Natural killer cell (primary cell): ENCODE measurements around the gene CRY2. TPM values are rescaled to one million over a fixed set of nuclear protein-coding genes. Genes with fewer than 3 reads are reported as not detected.

ENCODE experiments used
- ATAC-seq, 3 donors: fragments of 150-1000 bp in 2 of 3; fragments of 200-7000 bp in 1 of 3; cut with Tn5 transposase; 1 replicate in 1 of 3; 2 replicates in 2 of 3; pipeline ENCODE4 v1.10.0; 2021; ENCODE audit warnings: mild to moderate bottlenecking in 2 of 3, moderate library complexity in 2 of 3
- DNase-seq, 2 donors: peaks; one replicate each; pipeline versions ENCODE4 v3.0.0 to v3.0.0-alpha.2; 2013 to 2021; ENCODE audit warnings: mixed read lengths in 1 of 2
- H3K27ac ChIP-seq: one replicate; pipeline ENCODE4 v1.5.1; 2013; ENCODE audit warnings: mild to moderate bottlenecking, low read length
- H3K27me3 ChIP-seq: one replicate; pipeline ENCODE4 v1.6.1; 2013; ENCODE audit warnings: low read length; ENCODE audit not compliant: control insufficient read depth, insufficient read depth
- H3K36me3 ChIP-seq: one replicate; pipeline ENCODE4 v1.6.1; 2013; ENCODE audit warnings: low read length; ENCODE audit not compliant: control insufficient read depth, insufficient read depth
- H3K4me1 ChIP-seq: one replicate; pipeline ENCODE4 v1.6.1; 2013; ENCODE audit warnings: low read length; ENCODE audit not compliant: control insufficient read depth, insufficient read depth
- H3K4me3 ChIP-seq: one replicate; pipeline ENCODE4 v1.5.1; 2013; ENCODE audit warnings: low read length
- H3K9me3 ChIP-seq: one replicate; pipeline ENCODE4 v1.6.1; 2013; ENCODE audit warnings: low read length; ENCODE audit not compliant: control insufficient read depth, insufficient read depth
- H3K27ac Mint-ChIP-seq, 2 donors: one replicate each; pipeline ENCODE4 v1.8.0; 2022; ENCODE audit warnings: mild to moderate bottlenecking in 2 of 2, mixed read lengths in 2 of 2, moderate library complexity in 1 of 2
- H3K27me3 Mint-ChIP-seq, 2 donors: one replicate each; pipeline ENCODE4 v1.8.0; 2022; ENCODE audit warnings: low read depth in 2 of 2, mixed read lengths in 2 of 2
- H3K36me3 Mint-ChIP-seq: one replicate; pipeline ENCODE4 v1.8.0; 2022; ENCODE audit warnings: mixed read lengths
- H3K4me1 Mint-ChIP-seq, 2 donors: one replicate each; pipeline ENCODE4 v1.8.0; 2022; ENCODE audit warnings: mixed read lengths in 2 of 2
- H3K4me3 Mint-ChIP-seq: one replicate; pipeline ENCODE4 v1.8.0; 2022; ENCODE audit warnings: mild to moderate bottlenecking, moderate library complexity, mixed read lengths
- H3K9me3 Mint-ChIP-seq, 2 donors: one replicate each; pipeline ENCODE4 v1.8.0; 2022; ENCODE audit warnings: mixed read lengths in 2 of 2
- WGBS: methylation state at CpG from one replicate; pipeline ENCODE4 v1.1.7; 2013; ENCODE audit warnings: missing lambda C conversion rate; ENCODE audit not compliant: insufficient coverage; 5-methylcytosine and 5-hydroxymethylcytosine counted together
- intact Hi-C: fragments of 100-400 bp; cut with micrococcal nuclease; formaldehyde crosslinking; loops from one replicate; pipeline ENCODE4 v1.14.2; 2022
- total RNA-seq, 4 donors: library from RNA; stranded (reverse); fragments of 120-200 nt in 1 of 4; gene quantifications; one replicate each; pipeline versions ENCODE4 v1.2.3 to v1.2.4, GENCODE V29; 2013 to 2022
- TF ChIP-seq, protein P1 (sequence below): fragments of 200-600 bp; IDR thresholded peaks from one replicate; pipeline ENCODE4 v1.8.0; 2022; ENCODE audit warnings: antibody characterized with exemption

CRY2 gene
- total RNA-seq, 3 donors from 2014 or later (not counting 1 experiment from before 2014, with no cell fraction given): 124 to 214 (median 141) TPM

DNA sequence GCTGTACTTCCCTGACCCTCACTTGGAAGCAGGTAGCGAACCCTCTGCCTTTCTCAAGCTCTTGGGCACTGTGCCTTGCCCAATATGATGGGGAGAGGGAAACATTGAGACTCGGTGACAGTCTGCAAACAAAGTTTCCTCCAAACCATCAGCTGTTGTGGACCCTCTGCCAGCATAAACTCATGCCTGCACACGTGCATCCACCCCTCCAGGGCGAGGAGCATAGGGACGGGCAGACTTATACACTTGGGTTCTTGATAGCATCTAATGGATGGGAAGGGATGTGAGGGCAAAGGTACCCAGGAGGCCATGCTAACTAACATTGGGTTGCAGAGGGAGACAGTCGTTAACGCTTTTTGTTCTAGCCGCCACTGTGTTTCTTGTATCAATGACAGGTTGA is 29.9 kb downstream of the CRY2 start:
- H3K4me1 Mint-ChIP-seq: peaks cover 0 to 5% of the 10 kb centered on the region in 2 donors
- H3K27me3 Mint-ChIP-seq: no peaks in the 10 kb centered on the region
- H3K36me3 ChIP-seq: peaks cover 67% of the 10 kb centered on the region
- H3K4me3 Mint-ChIP-seq: no peak overlapping the region
- no peaks in the 10 kb centered on the region for H3K9me3 ChIP-seq
- ATAC-seq (no peak), DNase-seq (no peak)
- no peak overlapping the region for H3K27ac Mint-ChIP-seq
- no peaks in the 10 kb centered on the region for H3K36me3 Mint-ChIP-seq
- H3K27me3 ChIP-seq: no peaks in the 10 kb centered on the region
- intact Hi-C loops: loop anchor here (10.0 kb wide), 1 partner anchor 128 kb away; no protein-coding TSS in a partner anchor
- H3K27ac ChIP-seq: no peak overlapping the region
- no peaks in the 10 kb centered on the region for H3K9me3 Mint-ChIP-seq
- TF ChIP-seq, protein P1, sequence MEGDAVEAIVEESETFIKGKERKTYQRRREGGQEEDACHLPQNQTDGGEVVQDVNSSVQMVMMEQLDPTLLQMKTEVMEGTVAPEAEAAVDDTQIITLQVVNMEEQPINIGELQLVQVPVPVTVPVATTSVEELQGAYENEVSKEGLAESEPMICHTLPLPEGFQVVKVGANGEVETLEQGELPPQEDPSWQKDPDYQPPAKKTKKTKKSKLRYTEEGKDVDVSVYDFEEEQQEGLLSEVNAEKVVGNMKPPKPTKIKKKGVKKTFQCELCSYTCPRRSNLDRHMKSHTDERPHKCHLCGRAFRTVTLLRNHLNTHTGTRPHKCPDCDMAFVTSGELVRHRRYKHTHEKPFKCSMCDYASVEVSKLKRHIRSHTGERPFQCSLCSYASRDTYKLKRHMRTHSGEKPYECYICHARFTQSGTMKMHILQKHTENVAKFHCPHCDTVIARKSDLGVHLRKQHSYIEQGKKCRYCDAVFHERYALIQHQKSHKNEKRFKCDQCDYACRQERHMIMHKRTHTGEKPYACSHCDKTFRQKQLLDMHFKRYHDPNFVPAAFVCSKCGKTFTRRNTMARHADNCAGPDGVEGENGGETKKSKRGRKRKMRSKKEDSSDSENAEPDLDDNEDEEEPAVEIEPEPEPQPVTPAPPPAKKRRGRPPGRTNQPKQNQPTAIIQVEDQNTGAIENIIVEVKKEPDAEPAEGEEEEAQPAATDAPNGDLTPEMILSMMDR: no peak
- 97% methylated on average over 7 of the region's 8 CpGs for WGBS
- no peak overlapping the region for H3K4me3 ChIP-seq
- H3K4me1 ChIP-seq: no peaks in the 10 kb centered on the region

DNA sequence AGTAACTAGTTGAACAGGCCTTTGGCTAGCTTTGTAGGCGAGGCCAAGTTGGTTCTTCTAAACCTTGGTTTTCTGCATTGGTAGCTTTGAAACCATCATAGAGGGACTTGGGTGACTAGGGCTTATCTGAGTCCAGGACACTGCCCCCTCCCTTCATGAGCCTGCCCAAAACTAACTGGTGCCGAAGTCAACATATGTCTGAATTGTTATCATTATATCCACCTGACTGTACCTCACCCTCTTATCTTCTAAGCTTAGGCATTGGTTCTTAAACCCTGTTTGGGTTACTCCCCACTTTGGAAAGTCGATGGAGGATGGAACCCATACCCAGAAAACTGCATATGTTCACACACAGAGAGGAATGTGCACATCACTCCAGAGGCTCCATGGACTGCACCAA is 30.6 kb downstream of the CRY2 start:
- Histone ChIP-seq H3K9me3 (no peaks in the 10 kb centered on the region), H3K4me1 (no peaks in the 10 kb centered on the region), H3K27ac (no peak overlapping the region), H3K4me3 (no peak overlapping the region), H3K36me3 (peaks cover 65% of the 10 kb centered on the region), H3K27me3 (no peaks in the 10 kb centered on the region)
- TF ChIP-seq, protein P1: no peak
- Mint-ChIP-seq H3K9me3 (no peaks in the 10 kb centered on the region), H3K27ac (no peak overlapping the region), H3K27me3 (no peaks in the 10 kb centered on the region), H3K4me1 (peaks cover 0 to 5% of the 10 kb centered on the region in 2 donors), H3K36me3 (no peaks in the 10 kb centered on the region), H3K4me3 (no peak overlapping the region)
- WGBS: 94% methylated on average over 3 of the region's 3 CpGs
- intact Hi-C loops: loop anchor here (10.0 kb wide), 1 partner anchor 127 kb away; no protein-coding TSS in a partner anchor
- DNase-seq (no peak), ATAC-seq (no peak)

DNA sequence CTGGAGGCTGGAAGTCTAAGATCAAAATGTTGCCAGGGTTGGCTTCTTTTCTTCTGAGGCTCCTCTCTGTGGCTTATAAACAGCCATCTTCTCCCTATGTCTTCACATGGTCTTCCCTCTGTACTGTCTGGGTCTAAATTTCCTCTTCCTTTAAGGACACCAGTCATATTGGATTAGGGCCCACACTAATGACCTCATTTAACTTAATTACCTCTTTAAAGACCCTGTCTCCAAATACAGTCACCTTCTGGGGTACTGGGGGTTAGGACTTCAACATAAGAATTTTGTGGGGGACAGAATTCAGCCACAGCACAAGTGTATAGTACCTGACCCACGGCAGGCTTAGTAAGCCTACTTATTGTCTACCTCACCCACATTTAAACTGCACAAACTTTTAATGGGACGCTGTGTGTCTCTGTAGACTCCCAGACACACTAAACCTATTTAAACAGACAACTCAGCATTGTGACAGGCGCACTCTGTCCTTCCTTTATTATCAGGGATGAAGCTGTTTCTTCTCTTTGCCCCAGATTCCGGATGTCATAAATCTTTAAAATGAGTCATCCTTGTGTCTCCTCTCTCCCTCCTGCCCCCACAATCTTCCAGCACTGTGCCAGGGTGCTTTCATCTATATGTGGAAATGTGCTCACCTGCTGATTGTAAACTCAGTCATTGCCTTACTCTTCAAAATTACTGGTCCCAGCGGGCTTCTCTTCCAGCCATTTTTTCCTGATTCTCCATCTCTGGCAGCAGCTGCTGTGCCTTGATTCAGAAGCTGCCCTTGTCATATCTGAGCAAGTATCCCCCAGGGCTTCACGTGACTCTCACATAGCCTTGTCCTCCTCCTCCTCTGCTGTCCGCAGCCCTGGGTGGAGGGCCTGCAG is 32.8 kb downstream of the CRY2 start:
- Mint-ChIP-seq H3K27ac (no peak overlapping the region), H3K27me3 (peaks cover 0 to 3% of the 10 kb centered on the region in 2 donors), H3K4me1 (peaks cover 12% of the 10 kb centered on the region in 2 donors), H3K9me3 (no peaks in the 10 kb centered on the region), H3K36me3 (no peaks in the 10 kb centered on the region), H3K4me3 (no peak overlapping the region)
- Histone ChIP-seq H3K27ac (no peak overlapping the region), H3K9me3 (no peaks in the 10 kb centered on the region), H3K4me3 (no peak overlapping the region), H3K4me1 (peaks cover 4% of the 10 kb centered on the region), H3K36me3 (peaks cover 52% of the 10 kb centered on the region), H3K27me3 (no peaks in the 10 kb centered on the region)
- WGBS: 95% methylated on average over 7 of the region's 7 CpGs
- TF ChIP-seq, protein P1: no peak
- ATAC-seq (no peak), DNase-seq (no peak)
- intact Hi-C loops: loop anchor here (10.0 kb wide), 1 partner anchor 125 kb away; no protein-coding TSS in a partner anchor
